ENCODE data around the gene TXLNA. TPM values are rescaled to one million over a fixed set of nuclear protein-coding genes. Genes with fewer than 3 reads are reported as not detected.
"Not testable (repeated sequence)": the region's sequence is repeated elsewhere in the genome, so short reads cannot be mapped to it uniquely, and the experiment has no call there.

Gene TXLNA
- total RNA-seq, 1 donor from 2014 or later: 37.2 TPM

DNA sequence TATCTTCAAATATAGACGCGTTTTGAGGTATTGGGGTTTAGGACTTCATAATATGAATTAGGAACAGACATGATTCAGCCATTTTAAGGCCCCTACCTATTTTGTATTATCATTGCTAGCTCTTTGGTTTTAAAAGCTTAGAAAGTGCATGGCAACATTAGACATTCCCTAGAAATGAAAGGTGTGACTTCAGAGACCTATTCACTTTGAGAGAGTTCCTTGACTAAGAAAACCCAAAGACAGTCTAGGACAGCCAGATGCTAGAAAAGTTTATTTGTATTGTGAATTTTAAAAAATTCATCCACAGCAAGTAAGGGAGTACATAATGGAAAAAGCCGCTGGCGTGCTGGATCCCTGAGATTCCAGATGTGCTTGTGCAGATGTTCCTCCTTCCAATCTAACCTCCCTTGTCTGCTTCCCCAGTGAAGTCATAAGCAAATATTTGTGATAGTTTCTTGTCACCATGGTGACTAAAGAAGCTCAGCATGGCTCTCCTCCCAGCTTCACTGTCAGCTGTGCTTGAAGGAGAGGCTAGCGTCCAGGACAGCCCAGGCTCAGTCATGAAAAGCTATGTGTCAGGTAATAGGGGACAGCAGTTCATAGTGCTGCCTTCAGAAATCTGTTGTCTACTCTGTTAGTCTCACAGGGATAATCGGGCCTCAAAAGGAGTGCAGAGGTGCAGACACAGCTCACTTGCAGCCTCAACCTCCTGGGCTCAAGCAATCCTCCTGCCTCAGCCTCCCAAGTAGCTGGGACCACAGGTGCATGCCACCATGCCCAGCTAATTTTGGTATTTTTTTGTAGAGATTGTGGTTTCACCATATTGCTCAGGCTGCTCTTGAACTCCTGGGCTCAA, 36.8 kb upstream of the TXLNA start:
- peaks cover 98% of the 10 kb centered on the region for H3K79me2 ChIP-seq (ENCODE audit: low read depth)
- peaks cover 41% of the 10 kb centered on the region for H4K20me1 ChIP-seq (ENCODE audit: low read depth)
- peak overlapping the region; percentile 19 for H3K4me3 Mint-ChIP-seq
- no peaks in the 10 kb centered on the region for H3K9me3 ChIP-seq (ENCODE audit: low read depth)
- H2AFZ ChIP-seq (replicated peaks): no peak overlapping the region
- DNase-seq (ENCODE audit: low spot score): no peak
- no peak overlapping the region for H3K4me3 ChIP-seq
- no peak for TF ChIP-seq EZH2 (IDR thresholded peaks at IDR 0.05)
- no peak for TF ChIP-seq EZH2phosphoT487 (IDR thresholded peaks at IDR 0.05)
- TF ChIP-seq, protein P1, sequence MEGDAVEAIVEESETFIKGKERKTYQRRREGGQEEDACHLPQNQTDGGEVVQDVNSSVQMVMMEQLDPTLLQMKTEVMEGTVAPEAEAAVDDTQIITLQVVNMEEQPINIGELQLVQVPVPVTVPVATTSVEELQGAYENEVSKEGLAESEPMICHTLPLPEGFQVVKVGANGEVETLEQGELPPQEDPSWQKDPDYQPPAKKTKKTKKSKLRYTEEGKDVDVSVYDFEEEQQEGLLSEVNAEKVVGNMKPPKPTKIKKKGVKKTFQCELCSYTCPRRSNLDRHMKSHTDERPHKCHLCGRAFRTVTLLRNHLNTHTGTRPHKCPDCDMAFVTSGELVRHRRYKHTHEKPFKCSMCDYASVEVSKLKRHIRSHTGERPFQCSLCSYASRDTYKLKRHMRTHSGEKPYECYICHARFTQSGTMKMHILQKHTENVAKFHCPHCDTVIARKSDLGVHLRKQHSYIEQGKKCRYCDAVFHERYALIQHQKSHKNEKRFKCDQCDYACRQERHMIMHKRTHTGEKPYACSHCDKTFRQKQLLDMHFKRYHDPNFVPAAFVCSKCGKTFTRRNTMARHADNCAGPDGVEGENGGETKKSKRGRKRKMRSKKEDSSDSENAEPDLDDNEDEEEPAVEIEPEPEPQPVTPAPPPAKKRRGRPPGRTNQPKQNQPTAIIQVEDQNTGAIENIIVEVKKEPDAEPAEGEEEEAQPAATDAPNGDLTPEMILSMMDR (IDR thresholded peaks at IDR 0.05): no peak
- H3K4me1 ChIP-seq: no peaks in the 10 kb centered on the region
- no peaks in the 10 kb centered on the region for H3F3A ChIP-seq (ENCODE audit: low read depth)
- no peak overlapping the region for H3K9ac ChIP-seq
- H3K36me3 Mint-ChIP-seq: peaks cover 12% of the 10 kb centered on the region
- no peaks in the 10 kb centered on the region for H3K27me3 ChIP-seq
- no peak overlapping the region for H3K4me2 ChIP-seq
- no peak overlapping the region for H3K27ac ChIP-seq
- H3K9me3 Mint-ChIP-seq: peaks cover 12% of the 10 kb centered on the region
- peaks cover 20% of the 10 kb centered on the region for H3K4me1 Mint-ChIP-seq
- no peaks in the 10 kb centered on the region for H3K36me3 ChIP-seq
- H3K27ac Mint-ChIP-seq: peak overlapping the region; percentile 85
- no peaks in the 10 kb centered on the region for H3K27me3 Mint-ChIP-seq (ENCODE audit: insufficient read depth, low read depth)

DNA sequence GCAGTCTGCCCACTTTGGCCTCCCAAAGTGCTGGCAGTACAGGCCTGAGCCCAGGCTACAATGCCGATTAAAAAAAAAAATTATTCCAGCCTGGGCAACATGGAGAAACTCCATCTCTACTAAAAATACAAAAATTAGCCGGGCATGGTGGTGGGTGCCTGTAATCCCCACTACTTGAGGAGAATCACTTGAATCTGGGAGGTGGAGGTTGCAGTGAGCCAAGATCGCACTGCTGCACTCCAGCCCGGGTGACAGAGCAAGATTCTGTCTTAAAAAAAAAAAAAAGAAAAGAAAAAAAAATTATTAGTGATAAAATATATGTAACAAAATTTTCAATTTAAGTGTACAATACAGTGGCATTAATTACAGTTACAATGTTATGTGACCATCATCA, 36.2 kb upstream of the TXLNA start:
- not testable (repeated sequence) for H3K27ac ChIP-seq; H3K27me3 Mint-ChIP-seq (ENCODE audit: insufficient read depth, low read depth); DNase-seq (ENCODE audit: low spot score); H3K9ac ChIP-seq; H3K4me1 ChIP-seq; H2AFZ ChIP-seq (replicated peaks); H3K27ac Mint-ChIP-seq; H3K27me3 ChIP-seq; H3K4me3 ChIP-seq; H3K4me2 ChIP-seq; H3K4me3 Mint-ChIP-seq; H3F3A ChIP-seq (ENCODE audit: low read depth); H3K36me3 ChIP-seq; H3K9me3 ChIP-seq (ENCODE audit: low read depth)
- peaks cover 20% of the 10 kb centered on the region for H3K4me1 Mint-ChIP-seq
- Histone ChIP-seq H3K79me2 (ENCODE audit: low read depth) (peaks cover 98% of the 10 kb centered on the region), H4K20me1 (ENCODE audit: low read depth) (peaks cover 41% of the 10 kb centered on the region)
- peaks cover 14% of the 10 kb centered on the region for H3K36me3 Mint-ChIP-seq
- H3K9me3 Mint-ChIP-seq: peaks cover 18% of the 10 kb centered on the region

DNA sequence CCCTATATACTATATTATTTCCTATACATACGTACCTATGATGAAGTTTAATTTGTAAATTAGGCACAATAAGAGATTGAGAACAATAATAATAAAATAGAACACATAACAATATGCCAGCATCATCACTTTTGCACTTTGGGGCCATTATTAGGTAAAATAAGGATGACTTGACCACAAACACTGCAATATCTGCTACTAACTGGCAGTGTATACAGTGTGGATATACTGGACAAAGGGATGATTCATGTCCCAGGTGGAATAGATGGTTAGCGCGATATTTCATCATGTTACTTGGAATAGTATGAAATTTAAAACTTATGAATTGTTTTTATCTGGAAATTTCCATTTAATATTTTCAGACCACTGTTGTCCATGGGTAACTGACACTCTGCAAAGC, 35.4 kb upstream of the TXLNA start:
- DNase-seq (ENCODE audit: low spot score): no peak
- H3K27ac Mint-ChIP-seq: no peak overlapping the region
- peaks cover 38% of the 10 kb centered on the region for H4K20me1 ChIP-seq (ENCODE audit: low read depth)

DNA sequence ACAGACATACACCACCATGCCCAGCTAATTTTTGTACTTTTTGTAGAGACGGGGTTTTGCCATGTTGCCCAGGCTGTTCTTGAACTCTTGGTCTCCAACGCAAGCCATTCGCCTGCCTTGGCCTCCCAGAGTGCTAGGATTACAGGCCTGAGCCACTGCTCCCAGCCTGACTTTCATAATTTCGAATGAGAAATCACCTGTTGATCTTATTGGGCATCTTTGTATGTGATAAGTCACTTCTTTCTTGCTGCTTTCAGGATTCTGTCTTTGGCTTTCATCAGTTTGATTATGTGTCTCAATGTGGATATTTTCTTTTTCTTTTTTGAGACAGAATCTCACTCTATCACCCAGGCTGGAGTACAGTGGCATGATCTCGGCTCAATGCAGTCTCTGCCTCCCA, 31.7 kb upstream of the TXLNA start:
- peaks cover 13% of the 10 kb centered on the region for H3K4me1 Mint-ChIP-seq
- not testable (repeated sequence) for H3K9ac ChIP-seq; H3K27ac ChIP-seq; H3K27me3 ChIP-seq; H3K9me3 ChIP-seq (ENCODE audit: low read depth); H3K4me3 Mint-ChIP-seq; H2AFZ ChIP-seq (replicated peaks); H3K27ac Mint-ChIP-seq; DNase-seq (ENCODE audit: low spot score); H3K27me3 Mint-ChIP-seq (ENCODE audit: insufficient read depth, low read depth); H3K36me3 ChIP-seq; H3K4me2 ChIP-seq; H3K4me3 ChIP-seq
- Histone ChIP-seq H4K20me1 (ENCODE audit: low read depth) (peaks cover 18% of the 10 kb centered on the region), H3F3A (ENCODE audit: low read depth) (peaks cover 15% of the 10 kb centered on the region), H3K79me2 (ENCODE audit: low read depth) (peaks cover 99% of the 10 kb centered on the region), H3K4me1 (peaks cover 11% of the 10 kb centered on the region)
- H3K9me3 Mint-ChIP-seq: peaks cover 27% of the 10 kb centered on the region
- peaks cover 13% of the 10 kb centered on the region for H3K36me3 Mint-ChIP-seq

More for the DNA sequence above, 35.4 kb upstream of the TXLNA start:
- Mint-ChIP-seq H3K4me3 (no peak overlapping the region), H3K4me1 (peaks cover 20% of the 10 kb centered on the region), H3K36me3 (peaks cover 14% of the 10 kb centered on the region), H3K27me3 (ENCODE audit: insufficient read depth, low read depth) (peaks cover 2% of the 10 kb centered on the region), H3K9me3 (peaks cover 23% of the 10 kb centered on the region)
- H3K9me3 ChIP-seq (ENCODE audit: low read depth): no peaks in the 10 kb centered on the region
- H3K79me2 ChIP-seq (ENCODE audit: low read depth): peaks cover 99% of the 10 kb centered on the region
- H3K27ac ChIP-seq: no peak overlapping the region
- H3K9ac ChIP-seq: no peak overlapping the region
- H3K4me2 ChIP-seq: no peak overlapping the region
- H3F3A ChIP-seq (ENCODE audit: low read depth): no peaks in the 10 kb centered on the region
- TF ChIP-seq EZH2phosphoT487 (IDR thresholded peaks at IDR 0.05): no peak
- no peak for TF ChIP-seq EZH2 (IDR thresholded peaks at IDR 0.05)
- TF ChIP-seq, protein P1 (IDR thresholded peaks at IDR 0.05): no peak
- H3K27me3 ChIP-seq: no peaks in the 10 kb centered on the region
- H3K4me1 ChIP-seq: no peaks in the 10 kb centered on the region
- H3K36me3 ChIP-seq: no peaks in the 10 kb centered on the region
- no peak overlapping the region for H3K4me3 ChIP-seq
- no peak overlapping the region for H2AFZ ChIP-seq (replicated peaks)
